ENCODE results near the gene LVRN.

DNA sequence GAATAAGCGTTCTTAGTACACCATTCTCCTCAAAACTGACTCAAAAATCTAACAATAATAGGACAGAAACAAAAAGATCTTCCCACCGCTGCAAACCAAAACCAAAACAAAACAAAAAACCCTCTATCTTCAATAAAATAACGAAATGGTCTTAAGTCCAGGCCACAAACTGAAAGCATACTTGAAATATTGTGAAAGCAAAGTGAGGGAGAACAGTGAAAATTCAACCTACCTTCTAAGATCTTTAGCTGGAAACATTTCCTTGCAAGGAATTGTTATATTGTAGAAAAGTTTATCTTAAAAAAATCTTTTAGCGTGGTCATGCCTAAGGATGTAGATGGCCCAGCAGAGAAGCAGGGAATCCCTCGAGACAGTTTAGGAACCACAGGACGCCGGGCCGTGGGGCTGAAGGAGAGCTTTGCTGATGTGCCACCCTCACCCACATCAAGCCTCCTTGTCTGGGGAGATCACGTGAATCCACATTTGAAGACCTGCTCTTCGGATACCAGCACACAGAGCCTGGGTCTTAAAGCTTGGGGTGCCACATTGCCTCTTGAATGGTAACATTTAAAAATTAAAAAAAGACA is 27.8 kb upstream of the LVRN start:
- TF ChIP-seq POLR2A (IDR thresholded peaks at IDR 0.05; ENCODE audit: low read depth, low read length), result no peak
- TF ChIP-seq, protein P1, sequence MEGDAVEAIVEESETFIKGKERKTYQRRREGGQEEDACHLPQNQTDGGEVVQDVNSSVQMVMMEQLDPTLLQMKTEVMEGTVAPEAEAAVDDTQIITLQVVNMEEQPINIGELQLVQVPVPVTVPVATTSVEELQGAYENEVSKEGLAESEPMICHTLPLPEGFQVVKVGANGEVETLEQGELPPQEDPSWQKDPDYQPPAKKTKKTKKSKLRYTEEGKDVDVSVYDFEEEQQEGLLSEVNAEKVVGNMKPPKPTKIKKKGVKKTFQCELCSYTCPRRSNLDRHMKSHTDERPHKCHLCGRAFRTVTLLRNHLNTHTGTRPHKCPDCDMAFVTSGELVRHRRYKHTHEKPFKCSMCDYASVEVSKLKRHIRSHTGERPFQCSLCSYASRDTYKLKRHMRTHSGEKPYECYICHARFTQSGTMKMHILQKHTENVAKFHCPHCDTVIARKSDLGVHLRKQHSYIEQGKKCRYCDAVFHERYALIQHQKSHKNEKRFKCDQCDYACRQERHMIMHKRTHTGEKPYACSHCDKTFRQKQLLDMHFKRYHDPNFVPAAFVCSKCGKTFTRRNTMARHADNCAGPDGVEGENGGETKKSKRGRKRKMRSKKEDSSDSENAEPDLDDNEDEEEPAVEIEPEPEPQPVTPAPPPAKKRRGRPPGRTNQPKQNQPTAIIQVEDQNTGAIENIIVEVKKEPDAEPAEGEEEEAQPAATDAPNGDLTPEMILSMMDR (IDR thresholded peaks at IDR 0.05; ENCODE audit: extremely low read depth in 1 of 2, insufficient read depth in 1 of 2, low read depth in 1 of 2, low read length in 2 of 2), result no peak
- no peak for TF ChIP-seq EZH2 (IDR thresholded peaks at IDR 0.05; ENCODE audit: borderline replicate concordance, low read depth, low read length, severe bottlenecking)
- TF ChIP-seq MAX (IDR thresholded peaks at IDR 0.05; ENCODE audit: insufficient read depth, insufficient read length), result no peak
- no peak for TF ChIP-seq POLR2AphosphoS5 (IDR thresholded peaks at IDR 0.05; ENCODE audit: insufficient read depth, low read depth, low read length)
- TF ChIP-seq JUN (IDR thresholded peaks at IDR 0.05; ENCODE audit: borderline replicate concordance, insufficient read depth, insufficient read length, low read depth), result no peak
- no peak for TF ChIP-seq GATA2 (IDR thresholded peaks at IDR 0.05; ENCODE audit: insufficient read depth, insufficient read length, low read depth, low read length)
